Esophagus (tissue), 2 donors: ENCODE measurements around the gene DAGLA. TPM values are rescaled to one million over a fixed set of nuclear protein-coding genes. Genes with fewer than 3 reads are reported as not detected.
A peak's percentile ranks its signal among the peaks of the same experiment; 100 is the strongest.

ENCODE experiments used
- H3K27ac ChIP-seq, 2 donors: one replicate each; pipeline ENCODE4 v1.5.1; 2013; ENCODE audit warnings: low read depth in 2 of 2, mild to moderate bottlenecking in 2 of 2, inconsistent platforms in 1 of 2, low read length in 1 of 2, moderate library complexity in 1 of 2
- H3K27me3 ChIP-seq, 2 donors: one replicate each; pipeline ENCODE4 v1.6.1; 2013; ENCODE audit warnings: low read length in 2 of 2, control low read depth in 1 of 2, mild to moderate bottlenecking in 1 of 2; ENCODE audit not compliant: insufficient read depth in 2 of 2, control insufficient read depth in 1 of 2
- H3K36me3 ChIP-seq, 2 donors: one replicate each; pipeline ENCODE4 v1.6.1; 2013; ENCODE audit warnings: low read length in 1 of 2; ENCODE audit not compliant: control insufficient read depth in 2 of 2, insufficient read depth in 2 of 2
- H3K4me1 ChIP-seq, 2 donors: one replicate each; pipeline ENCODE4 v1.6.1; 2013; ENCODE audit warnings: low read length in 1 of 2; ENCODE audit not compliant: control insufficient read depth in 2 of 2, insufficient read depth in 2 of 2
- H3K4me3 ChIP-seq, 2 donors: one replicate each; pipeline ENCODE4 v1.5.1; 2013; ENCODE audit warnings: low read length in 2 of 2, mild to moderate bottlenecking in 2 of 2, low read depth in 1 of 2, moderate library complexity in 1 of 2
- H3K9me3 ChIP-seq, 2 donors: one replicate each; pipeline ENCODE4 v1.6.1; 2013; ENCODE audit warnings: mild to moderate bottlenecking in 2 of 2, low read depth in 1 of 2, low read length in 1 of 2, moderate library complexity in 1 of 2; ENCODE audit not compliant: control insufficient read depth in 2 of 2, insufficient read depth in 1 of 2
- WGBS, 2 donors: extraction: QIAGEN DNeasy Blood & Tissue Kit; methylation state at CpG; one replicate each; pipeline ENCODE4 v1.1.7; 2013; 5-methylcytosine and 5-hydroxymethylcytosine counted together
- polyA plus RNA-seq, 2 donors: library from polyadenylated mRNA; stranded (reverse); fragments of 200-250 nt; gene quantifications; one replicate each; pipeline ENCODE4 v1.2.3, GENCODE V29; 2013
- donor health status: healthy with polysubstance abuse.
- donor health status: Bipolar disorder and iron deficiency.

Gene DAGLA
- polyA plus RNA-seq, 2 donors = 1.7 to 5.0 TPM

DNA sequence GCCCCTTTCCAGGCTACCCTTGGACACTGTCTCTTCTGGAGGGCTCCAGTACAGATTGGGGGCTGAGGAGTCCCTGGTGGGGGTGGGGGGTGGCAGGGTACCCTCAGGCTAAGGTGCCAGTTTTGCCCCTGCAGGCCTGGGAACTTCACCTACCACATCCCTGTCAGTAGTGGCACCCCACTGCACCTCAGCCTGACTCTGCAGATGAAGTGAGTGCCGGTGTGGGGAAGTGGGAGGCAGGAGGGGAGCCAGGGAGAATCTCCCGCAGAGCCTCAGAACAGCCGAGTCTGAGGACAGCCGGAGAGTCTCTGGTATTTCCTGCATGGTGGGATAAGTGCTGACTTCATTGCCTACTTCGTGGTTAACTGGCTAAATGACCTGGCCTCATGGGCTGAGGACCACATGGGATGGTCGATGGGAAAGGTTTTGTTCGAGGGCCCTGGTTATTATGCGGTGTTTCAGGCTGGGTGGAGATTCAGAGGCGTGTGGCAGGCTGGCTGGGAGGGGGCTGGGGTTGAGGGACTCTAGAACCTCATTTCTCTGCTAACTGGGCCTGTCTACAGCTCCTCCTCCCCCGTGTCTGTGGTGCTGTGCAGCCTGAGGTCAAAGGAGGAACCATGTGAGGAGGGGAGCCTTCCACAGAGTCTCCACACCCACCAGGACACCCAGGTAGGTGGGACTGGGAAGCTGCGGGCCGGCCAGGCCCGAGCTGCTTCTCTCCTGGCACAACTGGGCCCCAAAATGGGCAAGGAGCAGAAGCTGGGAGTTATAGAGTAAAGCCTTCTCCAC is 103.7 kb downstream of the DAGLA start:
- Histone ChIP-seq H3K4me1 (peaks cover 0 to 2% of the 10 kb centered on the region in 2 donors), H3K36me3 (peaks cover 5 to 41% of the 10 kb centered on the region in 2 donors), H3K4me3 (no peak overlapping the region), H3K9me3 (no peaks in the 10 kb centered on the region), H3K27me3 (no peaks in the 10 kb centered on the region), H3K27ac (no peak overlapping the region)
- WGBS, 2 donors = 69 to 72% methylated on average over 13 of the region's 13 CpGs

DNA sequence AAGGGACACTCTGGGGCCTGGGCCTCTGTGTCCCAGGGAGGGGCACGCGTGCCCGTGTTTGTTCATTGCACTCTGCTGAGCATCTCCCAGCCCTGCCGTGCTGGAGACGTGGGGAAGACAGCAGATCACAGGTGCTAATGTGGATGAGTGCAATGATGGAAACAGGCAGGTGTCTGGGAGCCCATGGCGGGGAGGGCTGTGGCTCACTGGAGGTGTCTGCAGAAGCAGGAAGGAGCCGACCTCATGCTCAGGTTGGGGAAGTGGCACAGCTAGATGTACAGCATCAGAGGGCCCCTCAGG is 104.3 kb downstream of the DAGLA start:
- H3K36me3 ChIP-seq = peaks cover 7 to 45% of the 10 kb centered on the region in 2 donors
- H3K4me3 ChIP-seq = no peak overlapping the region
- H3K27me3 ChIP-seq = no peaks in the 10 kb centered on the region
- H3K9me3 ChIP-seq = no peaks in the 10 kb centered on the region
- 77 to 84% methylated on average over 7 of the region's 7 CpGs for WGBS, 2 donors
- peaks cover 0 to 2% of the 10 kb centered on the region in 2 donors for H3K4me1 ChIP-seq
- no peak overlapping the region for H3K27ac ChIP-seq

DNA sequence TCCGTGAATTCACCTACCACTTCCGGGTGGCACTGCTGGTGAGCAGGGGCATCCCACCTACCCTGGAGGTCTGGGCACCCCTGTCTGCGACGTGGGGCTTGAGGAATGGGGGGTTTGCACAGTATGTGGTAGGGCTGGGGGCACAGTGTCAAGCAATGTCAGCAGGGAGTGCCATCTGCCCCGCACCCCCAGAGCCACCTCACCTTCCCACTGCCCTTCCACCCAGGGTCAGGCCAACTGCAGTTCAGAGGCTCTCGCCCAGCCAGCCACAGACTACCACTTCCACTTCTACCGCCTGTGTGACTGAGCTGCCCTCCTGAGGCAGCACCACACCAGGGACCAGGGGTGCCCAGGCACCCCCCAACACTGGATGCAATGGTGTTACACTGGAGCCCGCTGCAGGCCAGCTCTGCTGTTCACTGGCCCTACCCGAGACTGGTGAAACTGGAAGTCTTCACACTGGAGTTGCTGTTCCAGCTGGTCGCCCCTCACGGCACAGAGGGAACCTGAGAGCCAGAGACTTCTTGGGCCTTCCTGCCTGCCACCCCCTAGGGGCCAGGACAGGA is 105.7 kb downstream of the DAGLA start:
- WGBS, 2 donors = 87 to 88% methylated on average over 11 of the region's 11 CpGs
- H3K36me3 ChIP-seq = peaks cover 15 to 54% of the 10 kb centered on the region in 2 donors
- H3K9me3 ChIP-seq = no peaks in the 10 kb centered on the region

DNA sequence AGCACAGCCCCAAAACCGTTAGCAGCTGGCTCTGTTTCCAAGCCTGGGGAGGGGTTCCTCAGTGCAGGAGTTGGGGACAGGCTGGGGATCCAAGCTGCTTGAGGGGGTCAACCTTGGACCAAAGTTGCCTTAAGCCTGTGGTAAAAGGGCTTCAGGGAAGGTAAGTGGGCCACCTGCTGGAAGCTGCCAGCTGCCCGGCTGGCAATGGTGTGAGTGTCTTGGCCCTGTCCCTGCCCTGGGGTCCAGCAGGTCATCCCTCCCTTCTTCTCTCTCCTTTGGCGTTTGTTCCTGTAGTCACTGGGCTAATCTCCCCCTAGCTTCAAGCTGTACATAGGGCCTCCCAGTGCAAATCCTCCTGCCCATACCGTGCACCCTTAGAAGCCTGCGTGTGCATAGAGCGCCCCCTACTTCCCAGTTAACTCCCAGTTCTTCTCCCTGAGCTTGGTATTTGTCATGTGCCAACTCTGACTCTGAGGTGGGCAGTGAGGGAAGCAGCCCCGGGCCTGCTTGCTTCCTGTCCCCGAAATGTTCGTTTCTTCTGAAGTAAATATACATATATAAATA is 107.8 kb downstream of the DAGLA start:
- Histone ChIP-seq H3K36me3 (peaks cover 14 to 53% of the 10 kb centered on the region in 2 donors), H3K27ac (no peak overlapping the region), H3K4me3 (no peak overlapping the region), H3K4me1 (peaks cover 0 to 2% of the 10 kb centered on the region in 2 donors), H3K27me3 (no peaks in the 10 kb centered on the region), H3K9me3 (no peaks in the 10 kb centered on the region)
- WGBS, 2 donors = 49 to 61% methylated on average over 9 of the region's 9 CpGs

More for the DNA sequence above, 105.7 kb downstream of the DAGLA start:
- no peak overlapping the region for H3K27ac ChIP-seq
- H3K4me3 ChIP-seq = no peak overlapping the region
- H3K4me1 ChIP-seq = peaks cover 0 to 2% of the 10 kb centered on the region in 2 donors
- H3K27me3 ChIP-seq = no peaks in the 10 kb centered on the region

DNA sequence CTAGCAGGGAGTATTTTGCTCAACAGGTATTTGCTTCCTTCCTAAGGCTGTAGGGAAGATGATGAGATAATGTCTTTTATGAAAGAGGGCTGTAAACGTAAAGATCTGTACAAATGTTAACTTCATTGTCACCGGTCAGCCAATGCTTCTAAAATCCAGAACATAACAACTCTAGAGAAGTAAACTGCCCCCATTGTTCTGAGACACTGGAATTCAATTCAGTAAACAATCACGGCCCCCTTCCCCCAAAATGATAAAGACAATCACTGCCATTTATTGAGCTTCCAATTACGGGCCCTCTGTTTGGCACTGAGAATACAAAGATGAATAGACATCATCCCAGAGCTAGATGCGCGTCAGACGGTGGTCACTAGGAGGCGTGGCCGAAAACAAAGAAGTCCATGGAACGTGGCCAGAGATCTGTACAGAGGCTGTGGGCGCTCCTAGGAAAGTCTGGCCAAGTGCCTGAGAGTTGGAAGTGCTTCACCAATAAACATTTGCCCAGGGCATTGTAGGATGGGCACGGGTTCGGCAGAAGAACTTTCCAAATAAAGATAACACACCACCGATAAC is 111.6 kb downstream of the DAGLA start:
- Histone ChIP-seq H3K4me3 (peak overlapping the region; percentile 66 to 91), H3K27ac (peak overlapping the region; percentile 88 to 93), H3K27me3 (no peaks in the 10 kb centered on the region), H3K36me3 (peaks cover 13 to 37% of the 10 kb centered on the region in 2 donors), H3K4me1 (no peaks in the 10 kb centered on the region), H3K9me3 (no peaks in the 10 kb centered on the region)
- WGBS, 2 donors = 3 to 4% methylated on average over 14 of the region's 14 CpGs

DNA sequence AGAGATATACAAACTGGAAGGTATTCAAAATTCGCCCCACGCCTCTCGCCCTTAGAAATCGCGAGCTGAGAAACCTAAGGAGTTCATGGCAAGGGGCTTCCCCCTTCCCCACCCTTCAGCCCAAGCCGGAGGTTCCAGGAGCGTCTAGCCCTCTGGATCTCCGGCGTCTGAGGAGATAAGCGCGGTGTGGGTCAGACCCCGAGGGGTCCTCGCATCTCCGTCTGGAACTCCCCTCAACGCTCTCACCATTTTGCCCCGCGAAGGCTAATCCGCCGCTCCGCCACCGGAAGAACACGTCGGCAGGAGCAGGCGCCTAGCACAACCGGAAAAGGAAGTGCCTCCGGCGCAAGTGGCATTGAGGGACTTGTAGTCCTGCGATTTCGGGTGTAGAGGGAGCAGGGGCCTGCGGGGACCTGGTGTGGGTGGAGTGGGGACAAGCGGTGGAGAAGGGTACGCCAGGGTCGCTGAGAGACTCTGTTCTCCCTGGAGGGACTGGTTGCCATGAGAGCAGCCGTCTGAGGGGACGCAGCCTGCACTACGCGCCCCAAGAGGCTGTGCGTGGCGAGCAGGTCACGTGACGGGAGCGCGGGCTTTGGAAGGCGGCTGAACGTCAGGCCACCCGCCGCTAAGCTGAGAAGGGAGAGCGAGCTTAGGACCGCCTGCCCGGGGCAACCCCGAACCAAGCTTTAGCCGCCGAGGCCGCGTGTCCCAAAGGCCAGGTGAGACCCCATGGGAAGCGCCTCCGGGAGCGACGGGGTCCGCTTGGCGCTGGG is 112.3 kb downstream of the DAGLA start, which contains the start of the genes FEN1 and TMEM258:
FEN1 (plus strand) TSS at position 602 of the 773 bp plus-strand sequence. CDS start 2,451 bp downstream, outside the sequence.
TMEM258 (minus strand) TSS at position 290 of the 773 bp plus-strand sequence; CDS start at position 249, 41 bp downstream.
- Histone ChIP-seq H3K9me3 (no peaks in the 10 kb centered on the region), H3K27me3 (no peaks in the 10 kb centered on the region), H3K4me3 (peak within 1 kb of the TSS; percentile 66 to 91), H3K27ac (peak within 1 kb of the TSS; percentile 88 to 93), H3K36me3 (peaks cover 13 to 30% of the 10 kb centered on the region in 2 donors), H3K4me1 (no peaks in the 10 kb centered on the region)
- WGBS, 2 donors = 0 to 1% methylated on average over 61 of the region's 61 CpGs

DNA sequence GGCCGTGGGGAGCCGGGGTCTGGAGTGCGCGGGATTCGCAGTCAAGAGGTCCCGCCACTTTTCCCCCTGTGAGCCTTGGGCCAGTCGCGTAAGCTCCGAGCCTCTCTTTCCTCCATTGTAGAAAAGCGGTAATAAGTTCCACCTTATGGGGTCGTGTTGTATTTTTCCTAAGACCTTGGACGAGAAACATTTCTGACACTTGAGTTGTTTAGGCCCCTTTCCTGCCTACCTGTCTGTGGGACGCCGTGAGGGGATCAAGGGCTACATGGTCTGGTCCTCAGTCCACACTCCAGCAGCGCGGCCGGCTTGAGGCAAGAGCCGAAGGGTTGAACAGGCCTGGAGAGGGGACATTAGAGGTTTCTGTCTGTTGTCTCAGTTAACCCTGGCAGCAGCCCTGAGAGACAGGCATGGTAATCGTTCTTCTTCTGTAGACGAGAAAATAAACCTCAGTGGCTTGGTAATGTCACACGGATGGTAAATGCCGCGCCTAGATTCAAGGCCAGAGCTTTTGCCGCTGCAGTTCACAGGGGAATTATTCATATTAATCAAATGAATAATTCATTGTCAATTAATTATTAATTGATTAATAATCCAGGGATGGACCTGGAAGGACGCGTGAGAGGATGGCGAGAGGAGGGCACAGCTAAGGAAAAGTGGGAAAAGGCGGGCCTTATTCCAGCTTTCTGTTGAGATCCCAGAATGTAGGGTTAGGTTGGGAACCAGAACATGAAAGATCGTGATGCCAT is 113.1 kb downstream of the DAGLA start:
- H3K36me3 ChIP-seq = peaks cover 13 to 23% of the 10 kb centered on the region in 2 donors
- peak overlapping the region; percentile 66 to 91 for H3K4me3 ChIP-seq
- 2 to 3% methylated on average over 29 of the region's 29 CpGs for WGBS, 2 donors
- no peaks in the 10 kb centered on the region for H3K9me3 ChIP-seq
- peak overlapping the region; percentile 15 to 93 for H3K27ac ChIP-seq
- no peaks in the 10 kb centered on the region for H3K27me3 ChIP-seq
- H3K4me1 ChIP-seq = no peaks in the 10 kb centered on the region

DNA sequence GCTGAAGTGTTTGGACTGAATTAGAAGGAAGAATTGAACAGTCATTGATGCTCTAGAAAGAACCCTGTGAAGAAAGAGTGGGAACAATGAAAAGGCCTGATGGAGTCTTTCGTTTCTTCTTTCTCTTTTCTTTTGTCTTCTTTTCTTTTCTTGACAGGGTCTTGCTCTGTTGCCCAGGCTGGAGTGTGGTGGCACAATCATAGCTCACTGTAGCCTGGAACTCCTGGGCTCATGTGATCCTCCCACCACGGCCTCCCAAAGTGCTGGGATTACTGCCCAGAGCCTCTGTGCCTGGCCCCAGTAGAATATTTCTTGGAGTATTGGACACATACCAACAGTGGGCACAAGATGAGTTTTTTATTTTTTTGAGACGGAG is 113.6 kb downstream of the DAGLA start:
- WGBS, 2 donors = 49 to 53% methylated on average over 3 of the region's 3 CpGs

More for the DNA sequence above, 113.6 kb downstream of the DAGLA start:
- H3K27me3 ChIP-seq = no peaks in the 10 kb centered on the region
- no peaks in the 10 kb centered on the region for H3K4me1 ChIP-seq
- peaks cover 13 to 22% of the 10 kb centered on the region in 2 donors for H3K36me3 ChIP-seq
- H3K27ac ChIP-seq = no peak overlapping the region
- no peaks in the 10 kb centered on the region for H3K9me3 ChIP-seq
- H3K4me3 ChIP-seq = peak overlapping the region in 1 of 2 donors; percentile 91
